Measurements from ENCODE around the gene CDH4.

DNA sequence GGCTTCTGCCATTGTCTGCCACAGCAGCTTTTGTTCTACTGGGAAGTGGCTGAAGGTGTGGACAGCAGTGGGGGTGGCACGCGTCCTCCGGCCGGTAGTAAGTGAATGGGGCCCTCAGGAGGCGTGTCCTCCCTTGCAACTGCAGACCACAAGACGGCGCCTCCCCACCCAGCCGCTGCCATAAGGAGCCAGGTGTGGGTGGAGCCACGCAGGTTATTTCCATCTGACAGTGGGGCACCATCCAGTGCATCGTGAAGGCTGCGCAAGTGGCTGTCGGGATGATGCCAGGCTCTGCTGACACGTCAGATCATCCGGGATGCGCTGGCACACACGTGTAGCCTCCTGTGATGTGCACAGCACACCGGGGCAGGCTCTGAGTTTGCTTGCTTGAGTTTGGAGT lies 379.7 kb downstream of the CDH4 start:
- TF ChIP-seq, protein P1, sequence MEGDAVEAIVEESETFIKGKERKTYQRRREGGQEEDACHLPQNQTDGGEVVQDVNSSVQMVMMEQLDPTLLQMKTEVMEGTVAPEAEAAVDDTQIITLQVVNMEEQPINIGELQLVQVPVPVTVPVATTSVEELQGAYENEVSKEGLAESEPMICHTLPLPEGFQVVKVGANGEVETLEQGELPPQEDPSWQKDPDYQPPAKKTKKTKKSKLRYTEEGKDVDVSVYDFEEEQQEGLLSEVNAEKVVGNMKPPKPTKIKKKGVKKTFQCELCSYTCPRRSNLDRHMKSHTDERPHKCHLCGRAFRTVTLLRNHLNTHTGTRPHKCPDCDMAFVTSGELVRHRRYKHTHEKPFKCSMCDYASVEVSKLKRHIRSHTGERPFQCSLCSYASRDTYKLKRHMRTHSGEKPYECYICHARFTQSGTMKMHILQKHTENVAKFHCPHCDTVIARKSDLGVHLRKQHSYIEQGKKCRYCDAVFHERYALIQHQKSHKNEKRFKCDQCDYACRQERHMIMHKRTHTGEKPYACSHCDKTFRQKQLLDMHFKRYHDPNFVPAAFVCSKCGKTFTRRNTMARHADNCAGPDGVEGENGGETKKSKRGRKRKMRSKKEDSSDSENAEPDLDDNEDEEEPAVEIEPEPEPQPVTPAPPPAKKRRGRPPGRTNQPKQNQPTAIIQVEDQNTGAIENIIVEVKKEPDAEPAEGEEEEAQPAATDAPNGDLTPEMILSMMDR (IDR thresholded peaks at IDR 0.05; ENCODE audit: insufficient read depth, low read depth, low read length) = no peak
- no peak for TF ChIP-seq EZH2 (IDR thresholded peaks at IDR 0.05; ENCODE audit: insufficient read depth, low read length)

Measured in astrocyte (in vitro differentiated cells and primary cell).